Mucosa of stomach (tissue), 1 donor: ENCODE results near the gene POF1B.
"Not testable (repeated sequence)": the region's sequence is repeated elsewhere in the genome, so short reads cannot be mapped to it uniquely, and the experiment has no call there.

Source experiments
- H3K27me3 ChIP-seq: one replicate; pipeline ENCODE4 v1.7.0; 2013; ENCODE audit warnings: mild to moderate bottlenecking, low read length; ENCODE audit not compliant: control insufficient read depth, insufficient read depth
- H3K36me3 ChIP-seq: one replicate; pipeline ENCODE4 v1.7.0; 2013; ENCODE audit warnings: low read length; ENCODE audit not compliant: control insufficient read depth, insufficient read depth
- H3K4me1 ChIP-seq: one replicate; pipeline ENCODE4 v1.7.0; 2013; ENCODE audit warnings: mild to moderate bottlenecking, low read length; ENCODE audit not compliant: control insufficient read depth, insufficient read depth
- H3K4me3 ChIP-seq: one replicate; pipeline ENCODE4 v1.7.0; 2013; ENCODE audit warnings: low read length
- H3K9ac ChIP-seq: one replicate; pipeline ENCODE4 v1.7.0; 2013; ENCODE audit warnings: mild to moderate bottlenecking, low read length, moderate library complexity
- H3K9me3 ChIP-seq: one replicate; pipeline ENCODE4 v1.7.0; 2013; ENCODE audit warnings: mild to moderate bottlenecking, low read length, moderate library complexity; ENCODE audit not compliant: control insufficient read depth
- donor health status: Pancreatic carcinoma.

POF1B gene

GRCh38 chrX:85326234-85327059, 53.0 kb downstream of the POF1B start:
- H3K9me3 ChIP-seq = no peaks in the 10 kb centered on the region
- H3K9ac ChIP-seq = no peak overlapping the region
- no peaks in the 10 kb centered on the region for H3K4me1 ChIP-seq
- H3K27me3 ChIP-seq = no peaks in the 10 kb centered on the region
- H3K4me3 ChIP-seq = no peak overlapping the region
- no peaks in the 10 kb centered on the region for H3K36me3 ChIP-seq

- H3K36me3 ChIP-seq, H3K27me3 ChIP-seq, H3K4me3 ChIP-seq, H3K9ac ChIP-seq, H3K9me3 ChIP-seq, H3K4me1 ChIP-seq: not testable (repeated sequence)
Measured at GRCh38 chrX:85311348-85311747, 68.1 kb downstream of the POF1B start.

GRCh38 chrX:85309717-85310116, 69.7 kb downstream of the POF1B start:
- H3K36me3 ChIP-seq = no peaks in the 10 kb centered on the region
- H3K27me3 ChIP-seq = no peaks in the 10 kb centered on the region
- no peaks in the 10 kb centered on the region for H3K4me1 ChIP-seq
- H3K9me3 ChIP-seq = no peaks in the 10 kb centered on the region
- no peak overlapping the region for H3K9ac ChIP-seq
- H3K4me3 ChIP-seq = no peak overlapping the region

DNA sequence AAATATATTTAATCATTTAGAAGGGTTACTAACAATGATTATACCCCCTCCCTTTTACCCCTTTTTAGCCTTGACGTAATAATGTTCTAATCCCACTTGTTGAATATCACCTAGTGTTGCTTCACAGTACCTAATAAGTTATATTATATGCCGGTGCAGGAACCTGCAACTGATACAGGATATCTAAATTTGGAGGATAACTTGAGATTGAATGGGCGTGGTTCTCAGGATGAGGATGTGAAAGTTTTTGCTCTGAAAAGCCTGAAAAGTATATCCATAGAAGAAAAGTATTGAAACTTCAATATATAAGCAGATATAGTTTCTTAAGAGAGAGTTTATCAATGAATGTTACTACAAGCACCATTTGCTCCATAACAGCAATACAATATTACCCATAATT, 75.9 kb downstream of the POF1B start:
- Histone ChIP-seq H3K9ac (no peak overlapping the region), H3K27me3 (no peaks in the 10 kb centered on the region), H3K4me1 (no peaks in the 10 kb centered on the region), H3K9me3 (no peaks in the 10 kb centered on the region), H3K4me3 (no peak overlapping the region), H3K36me3 (no peaks in the 10 kb centered on the region)

DNA sequence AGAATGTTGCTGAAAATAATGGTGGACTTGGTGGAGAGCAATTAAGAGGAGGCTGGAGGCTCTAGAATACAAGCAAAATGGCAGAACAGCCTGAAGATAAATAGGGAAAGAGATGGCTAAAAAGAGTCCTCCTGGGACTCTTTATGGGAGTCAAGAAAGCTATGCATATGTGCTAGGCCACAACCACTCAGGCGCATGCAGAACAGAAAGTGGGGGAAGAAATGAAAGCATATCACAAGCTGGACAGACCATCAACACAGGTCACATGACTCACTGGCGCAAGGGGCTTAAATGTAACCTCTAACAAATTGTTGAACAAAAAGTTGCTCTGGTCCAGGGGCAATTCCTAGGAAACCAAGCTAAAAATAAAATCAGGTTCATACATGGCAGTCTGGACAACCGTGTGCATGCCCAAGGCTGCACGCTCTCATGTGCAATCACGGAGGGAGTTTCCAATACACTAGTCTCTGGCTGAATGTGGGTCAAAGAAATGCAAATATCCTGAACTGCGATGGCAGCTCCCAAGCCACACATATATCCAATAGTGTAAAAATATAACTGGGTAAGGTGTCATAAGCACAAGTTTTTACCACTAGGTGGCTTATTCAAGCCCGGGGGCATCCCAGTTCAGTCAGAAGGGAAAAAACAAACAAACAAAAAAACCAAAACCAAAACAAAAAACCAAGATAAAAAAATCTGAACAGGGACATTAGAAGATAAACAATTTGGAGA, 90.3 kb downstream of the POF1B start:
- H3K27me3 ChIP-seq = no peaks in the 10 kb centered on the region
- no peak overlapping the region for H3K9ac ChIP-seq
- no peaks in the 10 kb centered on the region for H3K36me3 ChIP-seq
- no peak overlapping the region for H3K4me3 ChIP-seq
- H3K4me1 ChIP-seq = no peaks in the 10 kb centered on the region
- H3K9me3 ChIP-seq = no peaks in the 10 kb centered on the region

GRCh38 chrX:85285286-85285685, 94.2 kb downstream of the POF1B start:
- not testable (repeated sequence) for H3K27me3 ChIP-seq, H3K36me3 ChIP-seq, H3K9me3 ChIP-seq, H3K4me3 ChIP-seq, H3K9ac ChIP-seq, H3K4me1 ChIP-seq

- Histone ChIP-seq H3K4me1 (no peaks in the 10 kb centered on the region), H3K36me3 (no peaks in the 10 kb centered on the region), H3K9ac (peak overlapping the region; percentile 61), H3K4me3 (peak overlapping the region; percentile 19), H3K27me3 (no peaks in the 10 kb centered on the region), H3K9me3 (no peaks in the 10 kb centered on the region)
Measured at GRCh38 chrX:85244450-85245211, 134.8 kb downstream of the POF1B start.

- Histone ChIP-seq H3K36me3 (no peaks in the 10 kb centered on the region), H3K27me3 (no peaks in the 10 kb centered on the region), H3K9me3 (no peaks in the 10 kb centered on the region), H3K4me1 (no peaks in the 10 kb centered on the region), H3K9ac (peak within 1 kb of the TSS; percentile 61), H3K4me3 (peak within 1 kb of the TSS; percentile 19)
Measured at GRCh38 chrX:85243761-85244449, 135.6 kb downstream of the POF1B start, which contains the start of the genes SATL1 and ZNF711. Gene SATL1 (minus strand): TSS chrX:85243779. CDS start chrX:85108968, 134,811 bp downstream. Gene ZNF711 (plus strand): TSS chrX:85243991. CDS start chrX:85247573, 3,582 bp downstream.

- Histone ChIP-seq H3K36me3 (no peaks in the 10 kb centered on the region), H3K9ac (no peak overlapping the region), H3K4me3 (no peak overlapping the region), H3K4me1 (no peaks in the 10 kb centered on the region), H3K9me3 (no peaks in the 10 kb centered on the region), H3K27me3 (no peaks in the 10 kb centered on the region)
Measured at GRCh38 chrX:85243155-85243554, 136.3 kb downstream of the POF1B start.
